OCI-LY7 (cell line): ENCODE results near the gene TFEB.

Experiments
- CTCF ChIP-seq: fragments of 200-600 bp; sonication (generic); conservative IDR thresholded peaks from 2 replicates; pipeline ENCODE4 v1.5.1; 2014; ENCODE audit warnings: mild to moderate bottlenecking, antibody characterized with exemption, low read length, moderate library complexity, mixed read lengths
- EZH2phosphoT487 ChIP-seq: fragments of 200-600 bp; sonication (generic); IDR thresholded peaks from 2 replicates; pipeline ENCODE4 v1.6.1; 2018; ENCODE audit warnings: low read depth, borderline replicate concordance, mild to moderate bottlenecking, mixed run types, antibody characterized with exemption, low read length, moderate library complexity, mixed read lengths

- TF ChIP-seq CTCF: no peak
- TF ChIP-seq EZH2phosphoT487: no peak
Observed at GRCh38 chr6:41750374-41750773, 15.0 kb upstream of the TFEB start.
